Mesothelial cell of epicardium (in vitro differentiated cells): ENCODE data around the gene PRSS57. TPM values are rescaled to one million over a fixed set of nuclear protein-coding genes. Genes with fewer than 3 reads are reported as not detected.

Experiments
- DNase-seq, 2 experiments: peaks; one replicate each; pipeline ENCODE4 v3.0.0; 2021; ENCODE audit warnings: low spot score in 2 of 2; ENCODE audit not compliant: unreplicated experiment in 2 of 2
- H3K27ac Mint-ChIP-seq: 2 replicates; pipeline ENCODE4 v1.8.0; 2021; ENCODE audit warnings: mixed read lengths
- H3K27me3 Mint-ChIP-seq: 2 replicates; pipeline ENCODE4 v1.8.0; 2021; ENCODE audit warnings: low read depth, mixed read lengths
- H3K36me3 Mint-ChIP-seq: 2 replicates; pipeline ENCODE4 v1.8.0; 2021; ENCODE audit warnings: mixed read lengths
- H3K4me1 Mint-ChIP-seq: 2 replicates; pipeline ENCODE4 v1.8.0; 2021; ENCODE audit warnings: mixed read lengths
- H3K4me3 Mint-ChIP-seq: 2 replicates; pipeline ENCODE4 v1.8.0; 2021; ENCODE audit warnings: mild to moderate bottlenecking, moderate library complexity, mixed read lengths
- H3K9me3 Mint-ChIP-seq: 2 replicates; pipeline ENCODE4 v1.8.0; 2021; ENCODE audit warnings: mixed read lengths
- total RNA-seq: library from RNA; stranded (reverse); gene quantifications from 3 replicates; pipeline ENCODE4 v1.2.1, GENCODE V29; 2021
- TF ChIP-seq, protein P1 (sequence below): fragments of 200-600 bp; sonication (generic); IDR thresholded peaks from one replicate; pipeline ENCODE4 v1.5.0; 2021; ENCODE audit warnings: antibody characterized with exemption; ENCODE audit not compliant: unreplicated experiment

Gene PRSS57
- total RNA-seq, 1 donor from 2014 or later = not detected

DNA sequence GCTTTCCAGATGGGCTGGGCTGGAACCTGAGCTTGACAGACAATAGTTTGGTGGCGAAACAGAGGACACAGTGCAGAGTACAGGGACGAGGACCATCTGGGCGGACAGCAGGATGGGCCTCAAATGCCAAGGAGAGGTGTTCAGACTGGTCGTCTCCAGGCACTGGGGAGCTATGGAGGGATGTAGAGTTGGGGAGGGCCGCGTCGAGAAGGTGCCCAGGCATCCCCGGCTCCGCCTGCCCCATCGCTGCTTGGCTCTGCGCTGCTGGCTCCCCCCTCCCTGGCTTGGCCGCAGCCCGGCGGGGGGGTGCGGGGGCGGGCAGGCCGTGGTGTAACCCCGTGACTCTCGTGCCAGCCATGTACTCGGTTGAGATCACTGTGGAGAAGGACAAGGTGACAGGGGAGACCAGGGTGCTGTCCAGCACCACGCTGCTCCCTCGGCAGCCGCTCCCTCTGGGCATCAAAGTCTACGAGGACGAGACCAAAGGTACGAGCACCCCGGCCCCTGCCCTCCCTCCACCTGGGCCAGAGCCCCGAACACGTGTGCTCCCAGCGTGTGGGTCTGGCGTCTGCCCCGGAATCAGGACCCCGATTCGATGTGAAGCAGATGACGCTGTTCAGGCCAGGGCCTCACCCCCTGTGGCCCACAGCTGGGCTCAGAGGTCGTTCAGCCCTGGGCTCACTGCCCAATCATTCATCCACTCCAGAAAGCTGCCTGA is 44.9 kb upstream of the PRSS57 start:
- no peak overlapping the region for H3K4me3 Mint-ChIP-seq
- H3K4me1 Mint-ChIP-seq = no peaks in the 10 kb centered on the region
- H3K27ac Mint-ChIP-seq = no peak overlapping the region
- H3K36me3 Mint-ChIP-seq = peaks cover 13% of the 10 kb centered on the region
- TF ChIP-seq, protein P1, sequence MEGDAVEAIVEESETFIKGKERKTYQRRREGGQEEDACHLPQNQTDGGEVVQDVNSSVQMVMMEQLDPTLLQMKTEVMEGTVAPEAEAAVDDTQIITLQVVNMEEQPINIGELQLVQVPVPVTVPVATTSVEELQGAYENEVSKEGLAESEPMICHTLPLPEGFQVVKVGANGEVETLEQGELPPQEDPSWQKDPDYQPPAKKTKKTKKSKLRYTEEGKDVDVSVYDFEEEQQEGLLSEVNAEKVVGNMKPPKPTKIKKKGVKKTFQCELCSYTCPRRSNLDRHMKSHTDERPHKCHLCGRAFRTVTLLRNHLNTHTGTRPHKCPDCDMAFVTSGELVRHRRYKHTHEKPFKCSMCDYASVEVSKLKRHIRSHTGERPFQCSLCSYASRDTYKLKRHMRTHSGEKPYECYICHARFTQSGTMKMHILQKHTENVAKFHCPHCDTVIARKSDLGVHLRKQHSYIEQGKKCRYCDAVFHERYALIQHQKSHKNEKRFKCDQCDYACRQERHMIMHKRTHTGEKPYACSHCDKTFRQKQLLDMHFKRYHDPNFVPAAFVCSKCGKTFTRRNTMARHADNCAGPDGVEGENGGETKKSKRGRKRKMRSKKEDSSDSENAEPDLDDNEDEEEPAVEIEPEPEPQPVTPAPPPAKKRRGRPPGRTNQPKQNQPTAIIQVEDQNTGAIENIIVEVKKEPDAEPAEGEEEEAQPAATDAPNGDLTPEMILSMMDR = no peak
- peaks cover 4% of the 10 kb centered on the region for H3K9me3 Mint-ChIP-seq
- H3K27me3 Mint-ChIP-seq = no peaks in the 10 kb centered on the region
- no peak for DNase-seq

DNA sequence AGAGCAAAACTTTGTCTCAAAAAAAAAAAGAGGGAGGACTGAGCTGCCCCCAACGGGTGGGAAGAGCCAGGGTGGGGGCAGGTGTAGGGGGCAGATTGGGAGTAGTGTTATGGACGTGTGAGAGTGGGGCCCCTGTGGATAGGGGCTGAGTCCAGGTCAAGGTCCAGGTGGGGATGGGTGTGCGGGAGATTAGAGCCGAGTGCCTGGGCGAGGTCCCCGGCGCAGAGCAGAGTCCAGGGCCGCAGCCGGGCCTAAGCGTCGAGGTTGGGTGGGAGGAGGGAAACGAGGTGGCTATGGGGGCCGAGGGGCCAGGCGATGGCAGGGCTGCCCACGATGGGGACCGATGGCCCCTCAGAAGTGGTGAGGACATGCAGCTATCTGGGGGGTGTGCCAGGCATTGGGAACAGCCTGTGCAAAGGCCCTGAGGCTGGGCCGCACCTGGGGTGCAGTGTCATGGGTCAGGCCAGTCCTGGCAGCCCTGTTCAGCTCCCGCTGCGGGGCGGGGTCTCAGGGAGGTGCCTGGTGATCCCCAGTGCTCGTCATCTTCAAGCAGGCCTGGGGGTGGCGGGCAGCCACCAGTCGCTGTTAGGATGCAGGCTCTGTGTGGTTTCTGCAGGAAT is 43.4 kb upstream of the PRSS57 start:
- H3K36me3 Mint-ChIP-seq = peaks cover 19% of the 10 kb centered on the region
- TF ChIP-seq, protein P1 = no peak
- H3K27me3 Mint-ChIP-seq = no peaks in the 10 kb centered on the region
- peaks cover 2% of the 10 kb centered on the region for H3K9me3 Mint-ChIP-seq
- no peak for DNase-seq
- no peaks in the 10 kb centered on the region for H3K4me1 Mint-ChIP-seq
- no peak overlapping the region for H3K27ac Mint-ChIP-seq
- H3K4me3 Mint-ChIP-seq = no peak overlapping the region

DNA sequence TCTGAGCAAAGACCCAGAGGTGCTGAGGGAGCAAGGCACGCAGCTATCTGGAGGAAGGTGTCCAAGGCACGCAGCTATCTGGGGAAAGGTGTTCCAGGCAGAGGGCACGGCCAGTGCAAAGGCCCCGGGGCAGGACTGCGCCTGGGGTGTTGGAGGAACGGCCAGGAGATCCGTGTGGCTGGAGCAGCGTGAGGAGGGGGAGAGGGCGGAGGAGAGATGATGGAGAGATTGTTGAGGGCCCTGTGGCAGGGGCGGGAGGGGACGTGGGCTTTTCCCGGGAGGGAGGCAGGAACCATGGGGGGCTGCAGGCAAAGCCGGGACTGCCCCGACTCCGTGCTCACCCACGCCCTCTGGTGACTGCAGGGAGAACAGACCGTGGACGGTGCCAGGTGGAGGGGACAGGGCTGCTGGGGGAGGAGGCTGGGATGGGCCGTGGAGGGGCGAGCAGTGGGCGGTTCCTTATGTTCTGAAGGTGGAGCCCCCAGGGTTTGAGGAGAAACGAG is 42.4 kb upstream of the PRSS57 start:
- TF ChIP-seq, protein P1 = peak; percentile 44
- H3K4me1 Mint-ChIP-seq = no peaks in the 10 kb centered on the region
- no peak overlapping the region for H3K4me3 Mint-ChIP-seq
- H3K27me3 Mint-ChIP-seq = no peaks in the 10 kb centered on the region
- H3K9me3 Mint-ChIP-seq = no peaks in the 10 kb centered on the region
- peak in 1 of 2 experiments; percentile 64 for DNase-seq
- H3K27ac Mint-ChIP-seq = no peak overlapping the region
- peaks cover 22% of the 10 kb centered on the region for H3K36me3 Mint-ChIP-seq

DNA sequence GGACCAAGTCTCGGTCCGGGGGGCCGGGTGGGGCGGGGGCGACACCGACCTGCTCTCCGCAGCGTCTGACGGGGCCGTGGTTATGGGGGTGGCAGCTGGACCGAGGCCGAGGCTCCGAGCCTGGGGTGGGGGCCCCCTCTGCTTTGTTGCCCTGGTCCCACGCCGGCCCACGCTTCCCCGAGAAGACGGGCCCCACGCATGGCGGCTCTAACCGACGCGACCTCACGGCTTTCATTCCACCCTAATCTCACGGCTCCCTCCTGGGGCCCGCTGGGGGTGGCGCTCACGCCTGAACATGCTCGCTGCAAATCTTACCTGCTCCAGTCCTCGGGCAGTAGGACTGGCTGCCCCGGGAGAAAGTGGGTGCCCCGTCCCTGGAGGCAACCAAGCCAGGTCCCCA is 40.9 kb upstream of the PRSS57 start:
- no peaks in the 10 kb centered on the region for H3K9me3 Mint-ChIP-seq
- no peak overlapping the region for H3K4me3 Mint-ChIP-seq
- H3K27ac Mint-ChIP-seq = no peak overlapping the region
- peaks cover 25% of the 10 kb centered on the region for H3K36me3 Mint-ChIP-seq
- H3K4me1 Mint-ChIP-seq = no peaks in the 10 kb centered on the region
- TF ChIP-seq, protein P1 = no peak
- no peaks in the 10 kb centered on the region for H3K27me3 Mint-ChIP-seq
- no peak for DNase-seq

DNA sequence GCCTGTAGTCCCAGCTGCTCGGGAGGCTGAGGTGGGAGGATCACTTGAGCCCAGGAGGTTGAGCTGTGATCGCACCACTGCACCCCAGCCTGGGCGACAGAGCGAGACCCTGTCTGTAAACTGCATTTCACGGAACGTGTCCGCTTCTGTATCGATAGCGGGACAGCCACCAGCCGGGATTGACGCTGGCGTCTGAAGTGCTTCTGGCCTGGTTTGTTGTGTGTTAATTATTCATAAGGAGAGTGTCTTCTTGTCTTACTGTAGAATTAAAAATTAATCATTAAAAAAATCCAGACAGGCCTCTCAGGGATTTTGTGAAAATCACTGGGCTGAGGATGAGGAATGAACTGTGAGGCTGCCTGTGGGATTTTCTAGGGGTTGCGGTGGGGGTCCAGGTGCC is 39.5 kb upstream of the PRSS57 start:
- no peaks in the 10 kb centered on the region for H3K4me1 Mint-ChIP-seq
- H3K36me3 Mint-ChIP-seq = peaks cover 26% of the 10 kb centered on the region
- no peak for DNase-seq
- TF ChIP-seq, protein P1 = no peak
- H3K27me3 Mint-ChIP-seq = no peaks in the 10 kb centered on the region
- H3K4me3 Mint-ChIP-seq = no peak overlapping the region
- H3K9me3 Mint-ChIP-seq = no peaks in the 10 kb centered on the region
- H3K27ac Mint-ChIP-seq = no peak overlapping the region
